GM23338 (cell line): Measurements from ENCODE around the gene ABCC1.

Experiments used
- CREB1 ChIP-seq: fragments of 250-450 bp; sonication (Bioruptor Pico); IDR thresholded peaks from 2 replicates; pipeline ENCODE4 v1.5.0; 2020; ENCODE audit warnings: low read depth, mild to moderate bottlenecking, moderate library complexity
- EZH2phosphoT487 ChIP-seq: fragments of 200-600 bp; sonication (generic); IDR thresholded peaks from one replicate; pipeline ENCODE4 v1.8.1; 2018; ENCODE audit warnings: antibody characterized with exemption; ENCODE audit not compliant: unreplicated experiment
- POLR2AphosphoS5 ChIP-seq: IDR thresholded peaks from 2 replicates; pipeline ENCODE4 v1.6.1; 2016; ENCODE audit warnings: antibody characterized with exemption, low read depth
- ZNF331 ChIP-seq: fragments of 250-450 bp; sonication (Bioruptor Pico); IDR thresholded peaks from 2 replicates; pipeline ENCODE4 v1.5.0; 2020; ENCODE audit warnings: low read depth, mild to moderate bottlenecking, moderate library complexity
- TF ChIP-seq, protein P1 (sequence below), 2 experiments: fragments of 200-600 bp in 1 of 2; sonication (generic) in 1 of 2; conservative IDR thresholded peaks; 2 replicates each; pipeline versions ENCODE4 v1.5.1 to v1.6.1; 2016 to 2017; ENCODE audit warnings: antibody characterized with exemption in 2 of 2, low read depth in 2 of 2, mild to moderate bottlenecking in 2 of 2, moderate library complexity in 1 of 2
- TF ChIP-seq, protein P2 (sequence below): IDR thresholded peaks from one replicate; pipeline ENCODE4 v1.6.1; 2018; ENCODE audit warnings: antibody characterized with exemption; ENCODE audit not compliant: unreplicated experiment

DNA sequence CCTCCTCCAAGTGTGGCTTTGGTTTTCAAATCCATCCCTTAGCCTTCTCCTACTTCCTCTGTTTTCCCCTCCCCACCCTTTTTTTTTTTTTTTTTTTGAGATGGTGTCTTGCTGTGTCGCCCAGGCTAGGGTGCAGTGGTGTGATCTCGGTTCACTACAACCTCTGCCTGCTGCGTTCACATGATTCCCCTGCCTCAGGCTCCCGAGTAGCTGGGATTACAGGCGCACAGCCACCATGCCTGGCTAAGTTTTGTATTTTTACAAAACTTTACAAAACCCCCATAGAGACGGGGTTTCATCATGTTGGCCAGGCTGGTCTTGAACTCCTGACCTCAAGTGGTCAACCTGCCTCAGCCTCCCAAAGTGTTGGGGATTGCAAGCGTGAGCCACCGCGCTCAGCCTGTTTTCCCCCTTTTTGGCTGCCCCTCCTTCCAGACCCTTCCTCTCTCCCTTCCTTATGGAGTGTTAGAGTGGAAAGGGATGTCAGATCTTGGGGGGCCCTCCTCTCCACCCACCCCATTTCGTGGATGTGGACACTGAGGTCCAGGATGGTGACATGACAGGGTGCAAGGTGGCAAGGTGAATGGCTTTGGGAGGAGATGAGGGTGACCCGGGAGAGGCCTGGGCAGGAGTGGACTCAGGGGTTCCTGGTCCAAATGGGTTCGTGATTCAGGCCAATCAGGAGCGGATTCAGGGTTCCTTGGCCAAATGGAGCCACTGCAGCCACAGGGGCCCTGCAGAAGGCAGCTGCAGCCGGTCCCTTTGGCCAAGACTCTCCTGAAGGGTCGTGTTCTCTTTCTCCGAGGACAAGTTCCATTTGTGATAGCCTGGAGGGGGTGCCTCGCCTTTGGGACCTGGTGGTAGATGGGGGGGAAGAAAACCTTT, 4.8 kb downstream of the ABCC1 start:
- TF ChIP-seq, protein P1, sequence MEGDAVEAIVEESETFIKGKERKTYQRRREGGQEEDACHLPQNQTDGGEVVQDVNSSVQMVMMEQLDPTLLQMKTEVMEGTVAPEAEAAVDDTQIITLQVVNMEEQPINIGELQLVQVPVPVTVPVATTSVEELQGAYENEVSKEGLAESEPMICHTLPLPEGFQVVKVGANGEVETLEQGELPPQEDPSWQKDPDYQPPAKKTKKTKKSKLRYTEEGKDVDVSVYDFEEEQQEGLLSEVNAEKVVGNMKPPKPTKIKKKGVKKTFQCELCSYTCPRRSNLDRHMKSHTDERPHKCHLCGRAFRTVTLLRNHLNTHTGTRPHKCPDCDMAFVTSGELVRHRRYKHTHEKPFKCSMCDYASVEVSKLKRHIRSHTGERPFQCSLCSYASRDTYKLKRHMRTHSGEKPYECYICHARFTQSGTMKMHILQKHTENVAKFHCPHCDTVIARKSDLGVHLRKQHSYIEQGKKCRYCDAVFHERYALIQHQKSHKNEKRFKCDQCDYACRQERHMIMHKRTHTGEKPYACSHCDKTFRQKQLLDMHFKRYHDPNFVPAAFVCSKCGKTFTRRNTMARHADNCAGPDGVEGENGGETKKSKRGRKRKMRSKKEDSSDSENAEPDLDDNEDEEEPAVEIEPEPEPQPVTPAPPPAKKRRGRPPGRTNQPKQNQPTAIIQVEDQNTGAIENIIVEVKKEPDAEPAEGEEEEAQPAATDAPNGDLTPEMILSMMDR (conservative IDR thresholded peaks at IDR 0.05; ENCODE audit: low read depth in 2 of 2), result no peak
- no peak for TF ChIP-seq EZH2phosphoT487
- no peak for TF ChIP-seq POLR2AphosphoS5
- no peak for TF ChIP-seq ZNF331 (CRISPR knock-in tag)
- TF ChIP-seq, protein P2, sequence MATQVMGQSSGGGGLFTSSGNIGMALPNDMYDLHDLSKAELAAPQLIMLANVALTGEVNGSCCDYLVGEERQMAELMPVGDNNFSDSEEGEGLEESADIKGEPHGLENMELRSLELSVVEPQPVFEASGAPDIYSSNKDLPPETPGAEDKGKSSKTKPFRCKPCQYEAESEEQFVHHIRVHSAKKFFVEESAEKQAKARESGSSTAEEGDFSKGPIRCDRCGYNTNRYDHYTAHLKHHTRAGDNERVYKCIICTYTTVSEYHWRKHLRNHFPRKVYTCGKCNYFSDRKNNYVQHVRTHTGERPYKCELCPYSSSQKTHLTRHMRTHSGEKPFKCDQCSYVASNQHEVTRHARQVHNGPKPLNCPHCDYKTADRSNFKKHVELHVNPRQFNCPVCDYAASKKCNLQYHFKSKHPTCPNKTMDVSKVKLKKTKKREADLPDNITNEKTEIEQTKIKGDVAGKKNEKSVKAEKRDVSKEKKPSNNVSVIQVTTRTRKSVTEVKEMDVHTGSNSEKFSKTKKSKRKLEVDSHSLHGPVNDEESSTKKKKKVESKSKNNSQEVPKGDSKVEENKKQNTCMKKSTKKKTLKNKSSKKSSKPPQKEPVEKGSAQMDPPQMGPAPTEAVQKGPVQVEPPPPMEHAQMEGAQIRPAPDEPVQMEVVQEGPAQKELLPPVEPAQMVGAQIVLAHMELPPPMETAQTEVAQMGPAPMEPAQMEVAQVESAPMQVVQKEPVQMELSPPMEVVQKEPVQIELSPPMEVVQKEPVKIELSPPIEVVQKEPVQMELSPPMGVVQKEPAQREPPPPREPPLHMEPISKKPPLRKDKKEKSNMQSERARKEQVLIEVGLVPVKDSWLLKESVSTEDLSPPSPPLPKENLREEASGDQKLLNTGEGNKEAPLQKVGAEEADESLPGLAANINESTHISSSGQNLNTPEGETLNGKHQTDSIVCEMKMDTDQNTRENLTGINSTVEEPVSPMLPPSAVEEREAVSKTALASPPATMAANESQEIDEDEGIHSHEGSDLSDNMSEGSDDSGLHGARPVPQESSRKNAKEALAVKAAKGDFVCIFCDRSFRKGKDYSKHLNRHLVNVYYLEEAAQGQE, result no peak
- TF ChIP-seq CREB1 (CRISPR knock-in tag), result no peak
